Neuron (in vitro differentiated cells): ENCODE results near the gene RAP1GDS1.
"Not testable (repeated sequence)": the region's sequence is repeated elsewhere in the genome, so short reads cannot be mapped to it uniquely, and the experiment has no call there.

Experiments
- H2AFZ ChIP-seq: one replicate; pipeline ENCODE4 v1.6.1; 2013; ENCODE audit warnings: low read depth, mild to moderate bottlenecking, inconsistent platforms, low read length, moderate library complexity
- H3K27me3 ChIP-seq: one replicate; pipeline ENCODE4 v1.6.1; 2013; ENCODE audit warnings: low read length; ENCODE audit not compliant: insufficient read depth
- H3K36me3 ChIP-seq: one replicate; pipeline ENCODE4 v1.6.1; 2013; ENCODE audit warnings: low read length; ENCODE audit not compliant: insufficient read depth
- H3K4me1 ChIP-seq: one replicate; pipeline ENCODE4 v1.6.1; 2013; ENCODE audit warnings: low read length; ENCODE audit not compliant: insufficient read depth
- H3K4me3 ChIP-seq: 2 replicates; pipeline ENCODE4 v1.5.1; 2013; ENCODE audit warnings: mild to moderate bottlenecking, low read length, moderate library complexity
- H3K9me3 ChIP-seq: one replicate; pipeline ENCODE4 v1.6.1; 2013; ENCODE audit warnings: low read length

The RAP1GDS1 gene

GRCh38 chr4:98381306-98381705 lies 120.1 kb downstream of the RAP1GDS1 start:
- Histone ChIP-seq H3K9me3 (no peaks in the 10 kb centered on the region), H3K36me3 (no peaks in the 10 kb centered on the region), H3K27me3 (no peaks in the 10 kb centered on the region), H3K4me3 (no peak overlapping the region), H2AFZ (no peak overlapping the region), H3K4me1 (no peaks in the 10 kb centered on the region)

- no peaks in the 10 kb centered on the region for H3K4me1 ChIP-seq
- H3K9me3 ChIP-seq: no peaks in the 10 kb centered on the region
- H3K27me3 ChIP-seq: no peaks in the 10 kb centered on the region
- H2AFZ ChIP-seq: no peak overlapping the region
- no peak overlapping the region for H3K4me3 ChIP-seq
- peaks cover 1% of the 10 kb centered on the region for H3K36me3 ChIP-seq
These were observed 122.4 kb downstream of the RAP1GDS1 start for GRCh38 chr4:98383431-98384106.

GRCh38 chr4:98385831-98386230 lies 124.6 kb downstream of the RAP1GDS1 start:
- H3K36me3 ChIP-seq: peaks cover 1% of the 10 kb centered on the region
- no peaks in the 10 kb centered on the region for H3K27me3 ChIP-seq
- no peaks in the 10 kb centered on the region for H3K9me3 ChIP-seq
- no peaks in the 10 kb centered on the region for H3K4me1 ChIP-seq
- no peak overlapping the region for H3K4me3 ChIP-seq
- H2AFZ ChIP-seq: no peak overlapping the region

- H3K36me3 ChIP-seq: peaks cover 1% of the 10 kb centered on the region
- no peaks in the 10 kb centered on the region for H3K27me3 ChIP-seq
- no peaks in the 10 kb centered on the region for H3K9me3 ChIP-seq
- no peaks in the 10 kb centered on the region for H3K4me1 ChIP-seq
- no peak overlapping the region for H3K4me3 ChIP-seq
- H2AFZ ChIP-seq: no peak overlapping the region
These were observed 126.3 kb downstream of the RAP1GDS1 start for GRCh38 chr4:98387345-98388026.

DNA sequence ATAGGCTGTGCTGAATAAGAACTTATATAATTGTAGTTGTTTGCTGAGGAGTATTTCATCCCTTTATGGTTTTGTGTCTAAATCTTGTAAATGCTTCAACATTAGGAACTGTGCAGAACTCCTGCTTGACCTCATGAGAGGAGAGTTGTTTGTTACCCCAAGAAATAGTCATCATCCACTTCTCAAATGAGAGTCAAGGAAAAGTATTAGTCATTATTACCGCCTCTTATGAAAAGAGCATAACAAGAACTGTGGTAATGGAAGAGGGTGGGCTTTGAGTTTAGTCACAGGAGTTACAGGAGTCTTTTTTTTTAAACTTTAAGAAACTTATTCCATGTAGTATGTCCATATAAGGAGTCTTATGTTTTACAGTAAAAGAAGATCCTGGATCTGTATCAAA lies 132.9 kb downstream of the RAP1GDS1 start:
- no peaks in the 10 kb centered on the region for H3K27me3 ChIP-seq
- no peaks in the 10 kb centered on the region for H3K36me3 ChIP-seq
- H3K4me3 ChIP-seq: no peak overlapping the region
- H2AFZ ChIP-seq: no peak overlapping the region
- H3K9me3 ChIP-seq: no peaks in the 10 kb centered on the region
- H3K4me1 ChIP-seq: no peaks in the 10 kb centered on the region

DNA sequence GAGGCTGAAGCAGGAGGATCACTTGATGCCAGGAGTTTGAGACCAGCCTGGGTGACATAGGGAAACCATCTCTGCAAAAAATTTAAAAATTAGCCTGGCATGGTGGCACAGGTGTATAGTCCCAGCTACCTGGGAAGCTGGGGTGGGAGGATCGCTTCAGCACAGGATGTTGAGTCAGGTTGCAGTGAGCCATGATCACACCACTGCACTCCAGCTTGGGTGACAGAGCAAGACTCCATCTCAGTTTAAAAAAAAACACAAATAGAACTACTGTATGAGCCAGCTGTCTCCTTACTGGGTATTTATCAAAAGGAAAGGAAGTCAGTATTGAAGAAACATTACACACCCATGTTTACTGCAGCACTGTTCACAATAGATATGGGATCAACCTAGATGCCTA lies 138.7 kb downstream of the RAP1GDS1 start:
- no peak overlapping the region for H2AFZ ChIP-seq
- H3K4me1 ChIP-seq: no peaks in the 10 kb centered on the region
- no peaks in the 10 kb centered on the region for H3K9me3 ChIP-seq
- H3K27me3 ChIP-seq: no peaks in the 10 kb centered on the region
- H3K36me3 ChIP-seq: no peaks in the 10 kb centered on the region
- no peak overlapping the region for H3K4me3 ChIP-seq

GRCh38 chr4:98406819-98407218 lies 145.6 kb downstream of the RAP1GDS1 start:
- Histone ChIP-seq H3K4me1 (no peaks in the 10 kb centered on the region), H3K27me3 (no peaks in the 10 kb centered on the region), H3K9me3 (no peaks in the 10 kb centered on the region), H3K36me3 (no peaks in the 10 kb centered on the region), H2AFZ (no peak overlapping the region), H3K4me3 (no peak overlapping the region)

GRCh38 chr4:98411731-98412130 lies 150.5 kb downstream of the RAP1GDS1 start:
- Histone ChIP-seq H2AFZ (no peak overlapping the region), H3K36me3 (peaks cover 2% of the 10 kb centered on the region), H3K4me1 (no peaks in the 10 kb centered on the region), H3K27me3 (no peaks in the 10 kb centered on the region), H3K4me3 (no peak overlapping the region), H3K9me3 (peaks cover 4% of the 10 kb centered on the region)

DNA sequence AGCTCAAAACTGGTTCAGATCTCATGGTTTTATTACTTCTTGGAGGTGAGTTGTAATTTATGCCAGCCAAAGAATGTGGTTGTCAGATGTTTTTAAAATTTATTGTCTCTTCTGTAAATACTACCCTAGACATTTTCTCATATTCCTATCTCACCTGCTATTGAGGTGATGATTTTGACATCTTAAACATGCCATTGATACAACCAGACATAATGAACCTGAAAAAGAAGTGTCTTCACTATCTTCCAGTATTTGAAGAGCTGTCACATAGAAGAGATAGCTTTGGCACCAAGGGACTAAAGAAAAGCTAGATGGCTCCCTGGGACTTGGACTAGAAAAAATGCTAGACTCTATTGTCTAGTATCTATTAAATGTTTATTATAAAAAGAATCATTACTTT lies 155.7 kb downstream of the RAP1GDS1 start:
- no peak overlapping the region for H3K4me3 ChIP-seq
- H3K4me1 ChIP-seq: no peaks in the 10 kb centered on the region
- H2AFZ ChIP-seq: no peak overlapping the region
- H3K36me3 ChIP-seq: peaks cover 22% of the 10 kb centered on the region
- no peaks in the 10 kb centered on the region for H3K27me3 ChIP-seq
- H3K9me3 ChIP-seq: peaks cover 4% of the 10 kb centered on the region

- H3K9me3 ChIP-seq, H2AFZ ChIP-seq, H3K4me1 ChIP-seq, H3K27me3 ChIP-seq, H3K4me3 ChIP-seq: not testable (repeated sequence)
- peaks cover 26% of the 10 kb centered on the region for H3K36me3 ChIP-seq
These were observed 159.0 kb downstream of the RAP1GDS1 start for GRCh38 chr4:98420151-98420550.

GRCh38 chr4:98421111-98421510 lies 159.9 kb downstream of the RAP1GDS1 start:
- Histone ChIP-seq H3K4me1 (no peaks in the 10 kb centered on the region), H3K4me3 (no peak overlapping the region), H3K9me3 (peaks cover 3% of the 10 kb centered on the region), H3K36me3 (peaks cover 26% of the 10 kb centered on the region), H2AFZ (no peak overlapping the region), H3K27me3 (no peaks in the 10 kb centered on the region)

GRCh38 chr4:98423009-98423408 lies 161.8 kb downstream of the RAP1GDS1 start:
- Histone ChIP-seq H2AFZ (no peak overlapping the region), H3K36me3 (peaks cover 20% of the 10 kb centered on the region)

DNA sequence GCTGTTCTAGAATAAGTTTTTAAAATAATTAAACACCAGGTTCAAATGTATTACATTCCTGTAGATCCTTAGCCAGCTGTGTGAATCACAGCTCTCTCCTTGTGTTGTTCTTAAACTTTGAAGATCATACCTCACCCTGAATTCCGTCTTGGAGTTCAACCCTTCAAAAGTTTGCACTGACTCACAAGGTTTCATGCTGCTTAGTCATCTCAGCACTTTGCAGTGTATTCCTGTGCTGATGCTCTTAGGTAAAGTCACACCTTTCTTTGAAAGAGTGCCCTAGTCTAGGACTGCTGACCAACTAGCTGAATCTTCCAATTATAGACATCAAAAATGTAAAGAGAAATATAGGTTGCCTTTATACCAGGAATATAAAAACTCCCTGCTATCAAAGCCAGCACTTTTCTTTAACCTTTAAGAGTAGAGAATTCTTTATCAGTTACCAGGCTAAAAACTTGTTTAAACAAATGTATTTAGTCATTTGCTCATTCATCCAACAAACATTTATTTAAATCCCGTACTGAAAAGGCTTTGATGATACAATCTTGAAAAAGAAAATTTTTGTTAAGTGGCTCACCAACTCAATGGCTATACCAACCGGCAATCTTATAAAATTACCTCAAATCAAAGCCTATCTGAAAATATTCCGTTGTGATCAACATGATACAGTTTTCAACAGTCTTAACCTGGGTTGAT lies 169.7 kb downstream of the RAP1GDS1 start:
- no peaks in the 10 kb centered on the region for H3K27me3 ChIP-seq
- H3K4me1 ChIP-seq: peaks cover 2% of the 10 kb centered on the region
- H3K4me3 ChIP-seq: no peak overlapping the region
- H3K36me3 ChIP-seq: peaks cover 9% of the 10 kb centered on the region
- H3K9me3 ChIP-seq: no peaks in the 10 kb centered on the region
- no peak overlapping the region for H2AFZ ChIP-seq

More at GRCh38 chr4:98423009-98423408, 161.8 kb downstream of the RAP1GDS1 start:
- no peaks in the 10 kb centered on the region for H3K27me3 ChIP-seq
- H3K4me1 ChIP-seq: no peaks in the 10 kb centered on the region
- H3K4me3 ChIP-seq: no peak overlapping the region
- peaks cover 3% of the 10 kb centered on the region for H3K9me3 ChIP-seq
